Type B pancreatic cell (in vitro differentiated cells): ENCODE results near the gene BTG3. TPM values are rescaled to one million over a fixed set of nuclear protein-coding genes. Genes with fewer than 3 reads are reported as not detected.

Experiments used
- DNase-seq: peaks from one replicate; pipeline ENCODE4 v3.0.0; 2021; ENCODE audit warnings: mixed read lengths; ENCODE audit not compliant: unreplicated experiment; ENCODE audit errors: extremely low spot score
- H3K27ac Mint-ChIP-seq: 2 replicates; pipeline ENCODE4 v1.8.0; 2021; ENCODE audit warnings: mild to moderate bottlenecking, mixed read lengths
- H3K27me3 Mint-ChIP-seq: 2 replicates; pipeline ENCODE4 v1.8.0; 2021; ENCODE audit warnings: mixed read lengths
- H3K36me3 Mint-ChIP-seq: 2 replicates; pipeline ENCODE4 v1.8.0; 2021; ENCODE audit warnings: mixed read lengths
- H3K4me1 Mint-ChIP-seq: one replicate; pipeline ENCODE4 v1.8.0; 2021; ENCODE audit warnings: mixed read lengths; ENCODE audit not compliant: unreplicated experiment
- H3K4me3 Mint-ChIP-seq: 2 replicates; pipeline ENCODE4 v1.8.0; 2021; ENCODE audit warnings: mild to moderate bottlenecking, mixed read lengths
- H3K9me3 Mint-ChIP-seq: 2 replicates; pipeline ENCODE4 v1.8.0; 2021; ENCODE audit warnings: mixed read lengths
- CTCF ChIP-seq: fragments of 200-600 bp; sonication (generic); conservative IDR thresholded peaks from 2 replicates; pipeline ENCODE4 v1.5.0; 2021; ENCODE audit warnings: antibody characterized with exemption, mild to moderate bottlenecking
- long read RNA-seq: library from polyadenylated mRNA; unstranded; transcript quantifications from one replicate; pipeline ENCODE4 v2.0.0, GENCODE V29; 2020
- total RNA-seq: library from RNA; stranded (reverse); gene quantifications from 2 replicates; pipeline ENCODE4 v1.2.1, GENCODE V29; 2021; ENCODE audit warnings: low replicate concordance

BTG3 gene
- total RNA-seq: 37.5 and 47.9 TPM in 2 replicates
- long read RNA-seq, transcript BTG3-201 (6 exons, 1,485 nt): minor isoform, 9 of 138 reads
- long read RNA-seq, transcript BTG3-202 (5 exons, 1,456 nt): major isoform, 107 of 138 reads
- long read RNA-seq, partial matches to known transcripts: 7 of 138 reads
- long read RNA-seq, other reads (novel, unspliced or antisense): 12 of 138 reads

- no peaks in the 10 kb centered on the region for H3K27me3 Mint-ChIP-seq
- peak within 1 kb of the TSS; percentile 96 for H3K27ac Mint-ChIP-seq
- H3K36me3 Mint-ChIP-seq: peaks cover 20% of the 10 kb centered on the region
- peak within 1 kb of the TSS; percentile 95 for H3K4me3 Mint-ChIP-seq
- H3K9me3 Mint-ChIP-seq: no peaks in the 10 kb centered on the region
- TF ChIP-seq CTCF: no peak
- peaks cover 16% of the 10 kb centered on the region for H3K4me1 Mint-ChIP-seq
- peak; percentile 87 for DNase-seq
Measured at GRCh38 chr21:17612565-17613241, at the start of gene BTG3. BTG3 (minus strand) TSS chr21:17612901; CDS start chr21:17609144, 3,757 bp downstream.

- no peaks in the 10 kb centered on the region for H3K9me3 Mint-ChIP-seq
- no peak for TF ChIP-seq CTCF
- no peak for DNase-seq
Measured at GRCh38 chr21:17660862-17661261, 48.2 kb upstream of the BTG3 start.

GRCh38 chr21:17660452-17660851 is 47.8 kb upstream of the BTG3 start:
- no peak overlapping the region for H3K4me3 Mint-ChIP-seq
- H3K4me1 Mint-ChIP-seq: peaks cover 13% of the 10 kb centered on the region
- H3K9me3 Mint-ChIP-seq: no peaks in the 10 kb centered on the region
- no peaks in the 10 kb centered on the region for H3K27me3 Mint-ChIP-seq
- no peak for DNase-seq
- peak overlapping the region; percentile 6 for H3K27ac Mint-ChIP-seq
- no peak for TF ChIP-seq CTCF
- H3K36me3 Mint-ChIP-seq: no peaks in the 10 kb centered on the region

More at GRCh38 chr21:17660862-17661261, 48.2 kb upstream of the BTG3 start:
- Mint-ChIP-seq H3K36me3 (no peaks in the 10 kb centered on the region), H3K4me3 (no peak overlapping the region), H3K27me3 (no peaks in the 10 kb centered on the region), H3K4me1 (peaks cover 16% of the 10 kb centered on the region), H3K27ac (peak overlapping the region; percentile 6)

GRCh38 chr21:17658931-17659330 is 46.2 kb upstream of the BTG3 start:
- Mint-ChIP-seq H3K4me1 (peaks cover 11% of the 10 kb centered on the region), H3K9me3 (no peaks in the 10 kb centered on the region), H3K27me3 (no peaks in the 10 kb centered on the region), H3K4me3 (no peak overlapping the region), H3K27ac (no peak overlapping the region), H3K36me3 (no peaks in the 10 kb centered on the region)
- DNase-seq: no peak
- no peak for TF ChIP-seq CTCF

GRCh38 chr21:17651526-17651925 is 38.8 kb upstream of the BTG3 start:
- Mint-ChIP-seq H3K27ac (no peak overlapping the region), H3K4me1 (peaks cover 3% of the 10 kb centered on the region), H3K27me3 (no peaks in the 10 kb centered on the region), H3K36me3 (no peaks in the 10 kb centered on the region), H3K4me3 (no peak overlapping the region), H3K9me3 (peaks cover 5% of the 10 kb centered on the region)
- TF ChIP-seq CTCF: no peak
- no peak for DNase-seq
